Measurements from ENCODE around the gene EEF2KMT. TPM values are rescaled to one million over a fixed set of nuclear protein-coding genes. Genes with fewer than 3 reads are reported as not detected.

Gene EEF2KMT
- total and polyA plus RNA-seq, 2 of the 13 experiments (the other 11 are each of a cell fraction or from before 2014, with no cell fraction given): 10.7 to 26.9 TPM

- TF ChIP-seq RFXAP (CRISPR knock-in tag; IDR thresholded peaks at IDR 0.05; ENCODE audit: borderline replicate concordance) (peak; percentile 59; the same call in 1 of the 2 replicates), RNF219 (CRISPR knock-in tag; IDR thresholded peaks at IDR 0.05) (peak; percentile 51; the same call in 1 of the 2 replicates), YEATS2 (CRISPR knock-in tag; IDR thresholded peaks at IDR 0.05; ENCODE audit: borderline replicate concordance) (peak; percentile 95; the same call in 1 of the 2 replicates), KAT8 (CRISPR knock-in tag; IDR thresholded peaks at IDR 0.05) (peak; percentile 100), THRA (CRISPR knock-in tag; IDR thresholded peaks at IDR 0.05; ENCODE audit: borderline replicate concordance) (peak; percentile 78), GTF2F1 (IDR thresholded peaks at IDR 0.05; ENCODE audit: low read length) (peak; percentile 94), SATB2 (CRISPR knock-in tag; IDR thresholded peaks at IDR 0.05) (peak; percentile 64), TRIM24 (CRISPR knock-in tag; IDR thresholded peaks at IDR 0.05) (no peak), SMAD1 (CRISPR knock-in tag; IDR thresholded peaks at IDR 0.05; ENCODE audit: borderline replicate concordance, low read depth) (peak; percentile 48; the same call in 1 of the 2 replicates), ZNF780A (CRISPR knock-in tag; IDR thresholded peaks at IDR 0.05) (peak; percentile 70; the same call in 1 of the 2 replicates), HOXD1 (CRISPR knock-in tag; IDR thresholded peaks at IDR 0.05) (peak; percentile 89), HBP1 (CRISPR knock-in tag; IDR thresholded peaks at IDR 0.05; ENCODE audit: low read depth) (peak; percentile 98), ZNF746 (CRISPR knock-in tag; IDR thresholded peaks at IDR 0.05) (peak; percentile 59), SMARCE1 (IDR thresholded peaks at IDR 0.05; ENCODE audit: borderline replicate concordance) (no peak), POLR2AphosphoS5 (IDR thresholded peaks at IDR 0.05; ENCODE audit: low read depth, low read length) (peak; percentile 97), DNMT3B (CRISPR knock-in tag; conservative IDR thresholded peaks at IDR 0.05) (peak; percentile 86), ZNF34 (CRISPR knock-in tag; IDR thresholded peaks at IDR 0.05; ENCODE audit: borderline replicate concordance) (no peak), HMGXB4 (CRISPR knock-in tag; IDR thresholded peaks at IDR 0.05; ENCODE audit: borderline replicate concordance in 1 of 2, low read depth in 1 of 2) (peak; percentile 59 to 88; a peak in 3 of 4 replicates), ZNF597 (CRISPR knock-in tag; IDR thresholded peaks at IDR 0.05) (no peak), NFYC (CRISPR knock-in tag; IDR thresholded peaks at IDR 0.05) (peak; percentile 33; the same call in 1 of the 2 replicates), FOXJ3 (CRISPR knock-in tag; IDR thresholded peaks at IDR 0.05; ENCODE audit: borderline replicate concordance) (no peak; the same call in 1 of the 2 replicates), ETV6 (CRISPR knock-in tag; conservative IDR thresholded peaks at IDR 0.05) (peak; percentile 95)
Observed at GRCh38 chr16:5071681-5072333, 25.8 kb downstream of the EEF2KMT start, which contains the start of gene ALG1 (continued).
